BE2C (cell line): ENCODE data around the gene XYLT1.
"Not testable (repeated sequence)": the region's sequence is repeated elsewhere in the genome, so short reads cannot be mapped to it uniquely, and the experiment has no call there.

Source experiments
- DNase-seq: peaks from one replicate; pipeline ENCODE4 v3.0.0-alpha.2; 2020
- H3K27me3 ChIP-seq: fragments of 250-450 bp; sonication (Bioruptor Pico); 2 replicates; pipeline ENCODE4 v1.5.1; 2020; ENCODE audit warnings: mild to moderate bottlenecking
- H3K36me3 ChIP-seq: fragments of 250-450 bp; sonication (Bioruptor Pico); 2 replicates; pipeline ENCODE4 v1.5.1; 2020; ENCODE audit warnings: mild to moderate bottlenecking
- H3K4me1 ChIP-seq: fragments of 250-450 bp; sonication (Bioruptor Pico); 2 replicates; pipeline ENCODE4 v1.5.1; 2020
- H3K4me3 ChIP-seq: 2 replicates; pipeline ENCODE4 v1.5.1; 2011; ENCODE audit warnings: low read depth, low read length
- H3K9me3 ChIP-seq: fragments of 250-450 bp; sonication (Bioruptor Pico); 2 replicates; pipeline ENCODE4 v1.5.1; 2020
- CTCF ChIP-seq: IDR thresholded peaks from 2 replicates; pipeline ENCODE4 v1.5.1; 2012; ENCODE audit warnings: mild to moderate bottlenecking, low read depth, low read length

XYLT1 gene

GRCh38 chr16:17340804-17341203 is 130.0 kb downstream of the XYLT1 start:
- H3K4me3 ChIP-seq = no peak overlapping the region
- TF ChIP-seq CTCF = no peak
- no peaks in the 10 kb centered on the region for H3K36me3 ChIP-seq
- H3K4me1 ChIP-seq = no peaks in the 10 kb centered on the region
- no peak for DNase-seq
- H3K27me3 ChIP-seq = no peaks in the 10 kb centered on the region
- H3K9me3 ChIP-seq = no peaks in the 10 kb centered on the region

- H3K36me3 ChIP-seq = no peaks in the 10 kb centered on the region
- no peak overlapping the region for H3K4me3 ChIP-seq
- no peaks in the 10 kb centered on the region for H3K27me3 ChIP-seq
- no peak for TF ChIP-seq CTCF
- no peaks in the 10 kb centered on the region for H3K4me1 ChIP-seq
- no peaks in the 10 kb centered on the region for H3K9me3 ChIP-seq
- DNase-seq = no peak
Observed at GRCh38 chr16:17339764-17340541, 130.8 kb downstream of the XYLT1 start.

GRCh38 chr16:17338244-17338643 is 132.5 kb downstream of the XYLT1 start:
- TF ChIP-seq CTCF = no peak
- Histone ChIP-seq H3K4me1 (no peaks in the 10 kb centered on the region), H3K9me3 (no peaks in the 10 kb centered on the region), H3K36me3 (no peaks in the 10 kb centered on the region), H3K4me3 (no peak overlapping the region), H3K27me3 (no peaks in the 10 kb centered on the region)
- no peak for DNase-seq

GRCh38 chr16:17336530-17336900 is 134.2 kb downstream of the XYLT1 start:
- TF ChIP-seq CTCF = no peak
- Histone ChIP-seq H3K36me3 (no peaks in the 10 kb centered on the region), H3K4me1 (no peaks in the 10 kb centered on the region), H3K4me3 (no peak overlapping the region), H3K27me3 (no peaks in the 10 kb centered on the region), H3K9me3 (no peaks in the 10 kb centered on the region)
- DNase-seq = no peak

- H3K4me3 ChIP-seq = no peak overlapping the region
- no peak for TF ChIP-seq CTCF
- H3K36me3 ChIP-seq = no peaks in the 10 kb centered on the region
- DNase-seq = no peak
- no peaks in the 10 kb centered on the region for H3K4me1 ChIP-seq
- H3K27me3 ChIP-seq = no peaks in the 10 kb centered on the region
- H3K9me3 ChIP-seq = no peaks in the 10 kb centered on the region
Observed at GRCh38 chr16:17335826-17336529, 134.8 kb downstream of the XYLT1 start.

GRCh38 chr16:17335406-17335805 is 135.4 kb downstream of the XYLT1 start:
- not testable (repeated sequence) for H3K36me3 ChIP-seq, DNase-seq, H3K4me1 ChIP-seq, H3K27me3 ChIP-seq, H3K9me3 ChIP-seq, H3K4me3 ChIP-seq
